Mesothelial cell of epicardium (in vitro differentiated cells): ENCODE data around the gene ARHGDIG. TPM values are rescaled to one million over a fixed set of nuclear protein-coding genes. Genes with fewer than 3 reads are reported as not detected.

Experiments
- DNase-seq, 2 experiments: peaks; one replicate each; pipeline ENCODE4 v3.0.0; 2021; ENCODE audit warnings: low spot score in 2 of 2; ENCODE audit not compliant: unreplicated experiment in 2 of 2
- H3K27ac Mint-ChIP-seq: 2 replicates; pipeline ENCODE4 v1.8.0; 2021; ENCODE audit warnings: mixed read lengths
- H3K27me3 Mint-ChIP-seq: 2 replicates; pipeline ENCODE4 v1.8.0; 2021; ENCODE audit warnings: low read depth, mixed read lengths
- H3K36me3 Mint-ChIP-seq: 2 replicates; pipeline ENCODE4 v1.8.0; 2021; ENCODE audit warnings: mixed read lengths
- H3K4me1 Mint-ChIP-seq: 2 replicates; pipeline ENCODE4 v1.8.0; 2021; ENCODE audit warnings: mixed read lengths
- H3K4me3 Mint-ChIP-seq: 2 replicates; pipeline ENCODE4 v1.8.0; 2021; ENCODE audit warnings: mild to moderate bottlenecking, moderate library complexity, mixed read lengths
- H3K9me3 Mint-ChIP-seq: 2 replicates; pipeline ENCODE4 v1.8.0; 2021; ENCODE audit warnings: mixed read lengths
- total RNA-seq: library from RNA; stranded (reverse); gene quantifications from 3 replicates; pipeline ENCODE4 v1.2.1, GENCODE V29; 2021
- TF ChIP-seq, protein P1 (sequence below): fragments of 200-600 bp; sonication (generic); IDR thresholded peaks from one replicate; pipeline ENCODE4 v1.5.0; 2021; ENCODE audit warnings: antibody characterized with exemption; ENCODE audit not compliant: unreplicated experiment

ARHGDIG gene
- total RNA-seq, 1 donor from 2014 or later: 3.6 TPM

DNA sequence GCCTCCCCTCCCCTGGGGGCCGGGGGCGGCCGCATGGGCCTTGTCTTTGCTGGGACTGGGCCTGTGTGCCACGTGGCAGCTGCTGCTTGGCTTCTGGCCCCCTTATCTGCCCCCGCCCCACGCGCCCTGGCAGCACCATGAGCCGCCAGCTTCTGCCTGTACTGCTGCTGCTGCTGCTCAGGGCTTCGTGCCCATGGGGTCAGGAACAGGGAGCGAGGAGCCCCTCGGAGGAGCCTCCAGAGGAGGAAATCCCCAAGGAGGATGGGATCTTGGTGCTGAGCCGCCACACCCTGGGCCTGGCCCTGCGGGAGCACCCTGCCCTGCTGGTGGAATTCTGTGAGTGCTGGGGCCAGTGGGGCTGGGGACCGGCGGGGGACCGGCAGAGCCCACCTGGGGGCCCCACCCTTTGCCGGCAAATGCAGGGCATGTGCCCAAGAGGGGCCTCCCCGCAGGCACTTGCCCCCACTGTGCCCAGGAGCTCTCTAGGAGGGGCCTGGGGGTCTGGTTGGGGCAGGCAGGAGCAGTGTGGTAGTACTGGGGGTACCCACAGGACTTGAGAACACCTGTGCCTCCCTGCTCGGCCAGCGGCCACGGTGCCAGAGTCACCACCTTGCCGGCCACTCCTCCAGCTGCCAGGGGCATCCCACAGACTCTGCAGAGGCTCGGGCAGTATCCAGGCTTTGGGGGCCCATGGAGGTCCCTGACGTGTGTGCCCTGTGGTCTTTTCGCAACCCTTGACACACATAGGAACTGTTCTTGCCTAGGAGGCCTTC lies 2.8 kb downstream of the ARHGDIG start, which contains the start of gene PDIA2:
PDIA2 (plus strand) TSS at position 132 of the 773 bp plus-strand sequence; CDS start at position 138, 6 bp downstream.
- H3K4me3 Mint-ChIP-seq: no peak within 1 kb of the TSS

GRCh38 chr16:284204-285120 lies 4.1 kb downstream of the ARHGDIG start:
- H3K27me3 Mint-ChIP-seq: peaks cover 22% of the 10 kb centered on the region
- H3K4me1 Mint-ChIP-seq: no peaks in the 10 kb centered on the region
- no peak overlapping the region for H3K27ac Mint-ChIP-seq
- no peak for DNase-seq
- peaks cover 10% of the 10 kb centered on the region for H3K36me3 Mint-ChIP-seq
- TF ChIP-seq, protein P1, sequence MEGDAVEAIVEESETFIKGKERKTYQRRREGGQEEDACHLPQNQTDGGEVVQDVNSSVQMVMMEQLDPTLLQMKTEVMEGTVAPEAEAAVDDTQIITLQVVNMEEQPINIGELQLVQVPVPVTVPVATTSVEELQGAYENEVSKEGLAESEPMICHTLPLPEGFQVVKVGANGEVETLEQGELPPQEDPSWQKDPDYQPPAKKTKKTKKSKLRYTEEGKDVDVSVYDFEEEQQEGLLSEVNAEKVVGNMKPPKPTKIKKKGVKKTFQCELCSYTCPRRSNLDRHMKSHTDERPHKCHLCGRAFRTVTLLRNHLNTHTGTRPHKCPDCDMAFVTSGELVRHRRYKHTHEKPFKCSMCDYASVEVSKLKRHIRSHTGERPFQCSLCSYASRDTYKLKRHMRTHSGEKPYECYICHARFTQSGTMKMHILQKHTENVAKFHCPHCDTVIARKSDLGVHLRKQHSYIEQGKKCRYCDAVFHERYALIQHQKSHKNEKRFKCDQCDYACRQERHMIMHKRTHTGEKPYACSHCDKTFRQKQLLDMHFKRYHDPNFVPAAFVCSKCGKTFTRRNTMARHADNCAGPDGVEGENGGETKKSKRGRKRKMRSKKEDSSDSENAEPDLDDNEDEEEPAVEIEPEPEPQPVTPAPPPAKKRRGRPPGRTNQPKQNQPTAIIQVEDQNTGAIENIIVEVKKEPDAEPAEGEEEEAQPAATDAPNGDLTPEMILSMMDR: no peak
- H3K4me3 Mint-ChIP-seq: no peak overlapping the region
- no peaks in the 10 kb centered on the region for H3K9me3 Mint-ChIP-seq

More for the DNA sequence above, 2.8 kb downstream of the ARHGDIG start, which contains the start of gene PDIA2:
- TF ChIP-seq, protein P1: no peak
- no peak within 1 kb of the TSS for H3K27ac Mint-ChIP-seq
- no peaks in the 10 kb centered on the region for H3K9me3 Mint-ChIP-seq
- DNase-seq: no peak
- H3K4me1 Mint-ChIP-seq: no peaks in the 10 kb centered on the region
- peaks cover 10% of the 10 kb centered on the region for H3K36me3 Mint-ChIP-seq
- peaks cover 35% of the 10 kb centered on the region for H3K27me3 Mint-ChIP-seq

DNA sequence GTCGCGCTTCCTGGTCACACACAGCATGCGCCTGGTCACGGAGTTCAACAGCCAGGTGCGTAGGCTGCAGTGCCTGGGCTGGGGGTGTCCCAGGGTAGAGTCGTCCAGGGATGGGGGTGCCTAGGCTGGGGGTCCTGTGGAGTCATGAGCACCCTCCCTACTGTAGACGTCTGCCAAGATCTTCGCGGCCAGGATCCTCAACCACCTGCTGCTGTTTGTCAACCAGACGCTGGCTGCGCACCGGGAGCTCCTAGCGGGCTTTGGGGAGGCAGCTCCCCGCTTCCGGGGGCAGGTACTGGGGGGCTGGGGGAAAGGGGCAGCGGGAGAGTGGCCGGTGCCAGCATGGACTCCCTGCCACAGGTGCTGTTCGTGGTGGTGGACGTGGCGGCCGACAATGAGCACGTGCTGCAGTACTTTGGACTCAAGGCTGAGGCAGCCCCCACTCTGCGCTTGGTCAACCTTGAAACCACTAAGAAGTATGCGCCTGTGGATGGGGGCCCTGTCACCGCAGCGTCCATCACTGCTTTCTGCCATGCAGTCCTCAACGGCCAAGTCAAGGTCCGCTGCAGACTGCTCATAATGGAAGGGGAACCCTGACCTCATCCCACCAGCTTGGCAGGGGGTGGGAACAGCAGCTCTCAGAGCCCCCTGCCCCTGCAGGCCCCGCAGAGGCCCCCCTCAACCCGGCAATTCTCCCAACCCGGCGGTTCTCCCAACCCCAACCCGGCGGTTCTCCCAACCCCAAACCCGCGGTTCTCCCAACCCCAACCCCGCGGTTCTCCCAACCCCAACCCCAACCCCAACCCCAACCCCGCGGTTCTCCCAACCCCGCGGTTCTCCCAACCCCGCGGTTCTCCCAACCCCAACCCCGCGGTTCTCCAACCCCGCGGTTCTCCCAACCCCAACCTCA lies 5.0 kb downstream of the ARHGDIG start:
- no peak for DNase-seq
- Mint-ChIP-seq H3K4me1 (no peaks in the 10 kb centered on the region), H3K27ac (no peak overlapping the region), H3K9me3 (no peaks in the 10 kb centered on the region), H3K36me3 (peaks cover 10% of the 10 kb centered on the region), H3K4me3 (no peak overlapping the region), H3K27me3 (peaks cover 19% of the 10 kb centered on the region)
- TF ChIP-seq, protein P1: no peak

DNA sequence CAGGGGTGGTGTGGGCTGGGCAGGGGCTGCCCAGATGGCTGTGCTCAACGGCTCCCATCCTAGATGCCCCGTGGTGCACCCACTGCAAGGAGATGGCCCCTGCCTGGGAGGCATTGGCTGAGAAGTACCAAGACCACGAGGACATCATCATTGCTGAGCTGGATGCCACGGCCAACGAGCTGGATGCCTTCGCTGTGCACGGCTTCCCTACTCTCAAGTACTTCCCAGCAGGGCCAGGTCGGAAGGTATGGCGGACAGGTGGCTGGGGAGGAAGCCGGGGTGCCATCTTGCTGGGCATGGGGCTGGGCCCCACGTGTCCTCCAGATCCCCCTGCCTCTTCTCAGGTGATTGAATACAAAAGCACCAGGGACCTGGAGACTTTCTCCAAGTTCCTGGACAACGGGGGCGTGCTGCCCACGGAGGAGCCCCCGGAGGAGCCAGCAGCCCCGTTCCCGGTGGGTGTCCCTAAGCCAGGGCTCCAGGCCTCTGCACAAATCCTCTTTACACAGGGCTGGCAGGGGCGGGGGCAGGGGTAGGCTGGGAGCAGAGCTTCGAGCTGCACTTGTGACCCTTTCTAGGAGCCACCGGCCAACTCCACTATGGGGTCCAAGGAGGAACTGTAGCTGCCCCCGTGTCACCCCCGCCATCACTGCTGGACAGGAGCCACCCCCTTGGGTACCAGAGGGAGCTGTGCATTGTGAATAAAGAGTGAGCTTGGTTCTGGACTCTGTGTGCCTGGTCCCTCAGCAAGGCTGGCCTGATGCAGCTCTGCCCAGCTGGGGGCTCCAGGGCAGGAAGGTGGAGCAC lies 6.3 kb downstream of the ARHGDIG start:
- TF ChIP-seq, protein P1: no peak
- H3K4me3 Mint-ChIP-seq: no peak overlapping the region

More for the DNA sequence above, 6.3 kb downstream of the ARHGDIG start:
- H3K27ac Mint-ChIP-seq: no peak overlapping the region
- H3K27me3 Mint-ChIP-seq: peaks cover 12% of the 10 kb centered on the region
- peaks cover 12% of the 10 kb centered on the region for H3K36me3 Mint-ChIP-seq
- DNase-seq: no peak
- no peaks in the 10 kb centered on the region for H3K9me3 Mint-ChIP-seq
- H3K4me1 Mint-ChIP-seq: no peaks in the 10 kb centered on the region
